Measurements from ENCODE around the gene EFNB1. TPM values are rescaled to one million over a fixed set of nuclear protein-coding genes. Genes with fewer than 3 reads are reported as not detected.
A peak's percentile ranks its signal among the peaks of the same experiment; 100 is the strongest.

The EFNB1 gene
- total RNA-seq, 1 donor from 2014 or later: 25.4 TPM

DNA sequence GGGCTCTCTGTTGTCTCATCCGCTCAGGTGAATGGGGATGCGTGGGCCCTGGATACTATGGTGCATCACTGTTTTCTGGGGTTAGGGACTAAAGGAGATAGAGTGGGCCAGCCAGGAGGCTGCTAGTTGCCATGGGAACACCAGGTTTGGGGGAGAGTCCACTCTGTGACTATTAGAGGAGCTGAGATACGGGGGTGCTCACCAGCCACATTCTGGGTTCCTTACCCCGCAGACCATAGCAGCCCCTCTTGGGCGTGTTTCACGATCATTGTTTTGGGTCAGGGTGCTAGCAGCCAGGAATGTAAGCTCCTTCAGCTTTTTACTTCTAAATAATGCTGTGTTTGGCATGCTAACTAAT, 4.6 kb downstream of the EFNB1 start:
- Histone ChIP-seq H3K27ac (no peak overlapping the region), H3K9me3 (ENCODE audit: low read depth) (no peaks in the 10 kb centered on the region), H3K4me2 (no peak overlapping the region), H3K4me3 (no peak overlapping the region), H3K9ac (no peak overlapping the region), H3K36me3 (no peaks in the 10 kb centered on the region), H3K79me2 (ENCODE audit: low read depth) (peaks cover 75% of the 10 kb centered on the region), H2AFZ (replicated peaks) (no peak overlapping the region), H4K20me1 (ENCODE audit: low read depth) (peaks cover 95% of the 10 kb centered on the region), H3K4me1 (peaks cover 8% of the 10 kb centered on the region), H3K27me3 (peaks cover 17% of the 10 kb centered on the region), H3F3A (ENCODE audit: low read depth) (no peaks in the 10 kb centered on the region)
- Mint-ChIP-seq H3K36me3 (peaks cover 9% of the 10 kb centered on the region), H3K9me3 (peaks cover 8% of the 10 kb centered on the region), H3K4me3 (peak overlapping the region; percentile 73), H3K4me1 (peaks cover 34% of the 10 kb centered on the region), H3K27me3 (ENCODE audit: insufficient read depth, low read depth) (peaks cover 7% of the 10 kb centered on the region), H3K27ac (no peak overlapping the region)
- TF ChIP-seq EZH2 (IDR thresholded peaks at IDR 0.05): no peak
- TF ChIP-seq, protein P1, sequence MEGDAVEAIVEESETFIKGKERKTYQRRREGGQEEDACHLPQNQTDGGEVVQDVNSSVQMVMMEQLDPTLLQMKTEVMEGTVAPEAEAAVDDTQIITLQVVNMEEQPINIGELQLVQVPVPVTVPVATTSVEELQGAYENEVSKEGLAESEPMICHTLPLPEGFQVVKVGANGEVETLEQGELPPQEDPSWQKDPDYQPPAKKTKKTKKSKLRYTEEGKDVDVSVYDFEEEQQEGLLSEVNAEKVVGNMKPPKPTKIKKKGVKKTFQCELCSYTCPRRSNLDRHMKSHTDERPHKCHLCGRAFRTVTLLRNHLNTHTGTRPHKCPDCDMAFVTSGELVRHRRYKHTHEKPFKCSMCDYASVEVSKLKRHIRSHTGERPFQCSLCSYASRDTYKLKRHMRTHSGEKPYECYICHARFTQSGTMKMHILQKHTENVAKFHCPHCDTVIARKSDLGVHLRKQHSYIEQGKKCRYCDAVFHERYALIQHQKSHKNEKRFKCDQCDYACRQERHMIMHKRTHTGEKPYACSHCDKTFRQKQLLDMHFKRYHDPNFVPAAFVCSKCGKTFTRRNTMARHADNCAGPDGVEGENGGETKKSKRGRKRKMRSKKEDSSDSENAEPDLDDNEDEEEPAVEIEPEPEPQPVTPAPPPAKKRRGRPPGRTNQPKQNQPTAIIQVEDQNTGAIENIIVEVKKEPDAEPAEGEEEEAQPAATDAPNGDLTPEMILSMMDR (IDR thresholded peaks at IDR 0.05): no peak
- TF ChIP-seq EZH2phosphoT487 (IDR thresholded peaks at IDR 0.05): no peak
- no peak for DNase-seq (ENCODE audit: low spot score)

DNA sequence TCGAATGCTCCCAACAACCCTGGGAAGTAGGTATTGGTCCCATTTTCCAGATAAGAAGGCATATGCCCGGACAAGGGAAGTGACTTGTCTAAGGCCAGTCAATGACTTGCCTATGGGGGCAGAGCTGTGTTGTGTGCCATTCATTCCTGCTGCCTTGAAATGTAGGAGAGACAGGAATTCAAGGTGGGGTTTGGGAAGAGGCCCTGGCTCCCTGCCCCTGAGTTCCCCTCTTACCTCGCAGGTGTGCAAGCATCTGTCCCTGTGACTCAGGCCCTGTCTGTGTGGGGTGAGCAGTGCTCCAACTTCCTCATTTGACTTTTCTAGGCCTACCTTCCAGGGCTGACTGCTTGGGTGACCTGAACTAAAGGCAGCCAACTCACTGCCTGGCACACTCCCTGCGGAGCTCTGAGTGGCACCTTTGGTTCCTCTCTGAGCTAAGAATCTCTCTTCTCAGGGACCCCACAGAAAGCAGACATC, 5.1 kb downstream of the EFNB1 start:
- peaks cover 17% of the 10 kb centered on the region for H3K27me3 ChIP-seq
- H3K27me3 Mint-ChIP-seq (ENCODE audit: insufficient read depth, low read depth): peaks cover 3% of the 10 kb centered on the region

DNA sequence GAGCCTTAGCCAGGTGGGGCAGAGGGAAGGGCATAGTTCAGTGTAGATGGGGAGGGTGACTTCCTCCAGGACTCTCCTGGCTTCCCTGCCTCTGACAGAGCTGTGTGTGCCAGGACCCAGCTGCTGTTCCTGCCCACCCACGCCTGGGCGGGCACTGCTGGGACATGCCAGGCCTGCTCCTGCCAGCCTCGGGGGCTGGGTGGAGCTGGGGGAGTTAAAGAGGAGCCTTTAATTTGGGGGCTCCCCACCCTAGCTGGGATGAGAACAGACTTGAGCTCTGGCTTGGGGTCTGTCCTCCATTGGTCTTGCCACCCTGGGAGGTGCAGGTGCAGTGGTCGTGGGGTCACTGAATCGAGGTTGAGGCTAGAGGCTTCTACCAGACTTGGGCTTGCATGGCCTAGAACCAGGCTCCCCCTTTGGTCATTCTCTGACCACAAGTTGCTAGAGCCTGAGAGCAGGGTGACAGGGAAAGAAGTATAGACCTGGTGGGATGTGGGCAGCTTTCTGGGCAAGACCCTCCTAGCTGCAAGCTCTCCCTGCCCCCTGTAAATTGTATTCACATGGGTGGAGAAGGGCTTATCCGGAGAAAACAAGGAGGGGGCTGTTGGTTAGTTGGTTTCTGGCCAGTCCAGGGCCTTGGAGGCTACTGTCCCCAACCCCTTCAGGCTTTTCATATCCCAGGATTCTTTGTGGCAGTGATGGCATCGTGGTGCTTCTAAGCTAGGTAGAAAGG, 5.7 kb downstream of the EFNB1 start:
- no peak overlapping the region for H3K4me3 ChIP-seq
- no peaks in the 10 kb centered on the region for H3K36me3 ChIP-seq
- no peak overlapping the region for H2AFZ ChIP-seq (replicated peaks)
- no peak for DNase-seq (ENCODE audit: low spot score)
- peak overlapping the region; percentile 10 for H3K4me2 ChIP-seq
- peaks cover 97% of the 10 kb centered on the region for H4K20me1 ChIP-seq (ENCODE audit: low read depth)
- peaks cover 32% of the 10 kb centered on the region for H3K4me1 Mint-ChIP-seq
- no peak overlapping the region for H3K27ac ChIP-seq
- peaks cover 8% of the 10 kb centered on the region for H3K4me1 ChIP-seq
- no peak overlapping the region for H3K27ac Mint-ChIP-seq
- peaks cover 69% of the 10 kb centered on the region for H3K79me2 ChIP-seq (ENCODE audit: low read depth)
- no peaks in the 10 kb centered on the region for H3F3A ChIP-seq (ENCODE audit: low read depth)
- no peaks in the 10 kb centered on the region for H3K9me3 ChIP-seq (ENCODE audit: low read depth)
- no peak overlapping the region for H3K9ac ChIP-seq
- peaks cover 14% of the 10 kb centered on the region for H3K36me3 Mint-ChIP-seq
- peaks cover 4% of the 10 kb centered on the region for H3K27me3 Mint-ChIP-seq (ENCODE audit: insufficient read depth, low read depth)
- TF ChIP-seq EZH2 (IDR thresholded peaks at IDR 0.05) (no peak), EZH2phosphoT487 (IDR thresholded peaks at IDR 0.05) (no peak)
- TF ChIP-seq, protein P1 (IDR thresholded peaks at IDR 0.05): no peak
- H3K27me3 ChIP-seq: peaks cover 17% of the 10 kb centered on the region
- H3K9me3 Mint-ChIP-seq: peaks cover 7% of the 10 kb centered on the region
- H3K4me3 Mint-ChIP-seq: peak overlapping the region; percentile 46

More for the DNA sequence above, 5.1 kb downstream of the EFNB1 start:
- Mint-ChIP-seq H3K27ac (no peak overlapping the region), H3K9me3 (peaks cover 6% of the 10 kb centered on the region), H3K4me3 (no peak overlapping the region), H3K4me1 (peaks cover 32% of the 10 kb centered on the region), H3K36me3 (peaks cover 14% of the 10 kb centered on the region)
- Histone ChIP-seq H3K4me1 (peaks cover 8% of the 10 kb centered on the region), H4K20me1 (ENCODE audit: low read depth) (peaks cover 100% of the 10 kb centered on the region), H3K27ac (no peak overlapping the region), H3F3A (ENCODE audit: low read depth) (no peaks in the 10 kb centered on the region), H3K79me2 (ENCODE audit: low read depth) (peaks cover 75% of the 10 kb centered on the region), H3K9me3 (ENCODE audit: low read depth) (no peaks in the 10 kb centered on the region), H3K36me3 (no peaks in the 10 kb centered on the region), H3K9ac (no peak overlapping the region), H3K4me3 (no peak overlapping the region), H3K4me2 (no peak overlapping the region), H2AFZ (replicated peaks) (no peak overlapping the region)
- no peak for DNase-seq (ENCODE audit: low spot score)
- TF ChIP-seq EZH2phosphoT487 (IDR thresholded peaks at IDR 0.05) (no peak), EZH2 (IDR thresholded peaks at IDR 0.05) (no peak)
- TF ChIP-seq, protein P1 (IDR thresholded peaks at IDR 0.05): no peak

All from neural progenitor cell (in vitro differentiated cells).